Activated naive CD8-positive, alpha-beta T cell (primary cell): Measurements from ENCODE around the gene PGM2L1.
"Not testable (repeated sequence)": the region's sequence is repeated elsewhere in the genome, so short reads cannot be mapped to it uniquely, and the experiment has no call there.

ENCODE experiments used
- H3K27ac Mint-ChIP-seq: one replicate; pipeline ENCODE4 v1.8.0; 2021; ENCODE audit warnings: mixed read lengths
- H3K27me3 Mint-ChIP-seq: one replicate; pipeline ENCODE4 v1.8.0; 2021; ENCODE audit warnings: mixed read lengths
- H3K36me3 Mint-ChIP-seq: one replicate; pipeline ENCODE4 v1.8.0; 2021; ENCODE audit warnings: mixed read lengths
- H3K4me1 Mint-ChIP-seq: one replicate; pipeline ENCODE4 v1.8.0; 2021; ENCODE audit warnings: low read depth, mixed read lengths
- H3K4me3 Mint-ChIP-seq: one replicate; pipeline ENCODE4 v1.8.0; 2021; ENCODE audit warnings: mild to moderate bottlenecking, mixed read lengths
- H3K9me3 Mint-ChIP-seq: one replicate; pipeline ENCODE4 v1.8.0; 2021; ENCODE audit warnings: low read depth, mixed read lengths

PGM2L1 gene

GRCh38 chr11:74417379-74417804 lies 19.2 kb upstream of the PGM2L1 start:
- H3K4me3 Mint-ChIP-seq: peak overlapping the region; percentile 43
- H3K27ac Mint-ChIP-seq: peak overlapping the region; percentile 85
- H3K4me1 Mint-ChIP-seq: peaks cover 27% of the 10 kb centered on the region
- no peaks in the 10 kb centered on the region for H3K36me3 Mint-ChIP-seq
- peaks cover 1% of the 10 kb centered on the region for H3K27me3 Mint-ChIP-seq
- no peaks in the 10 kb centered on the region for H3K9me3 Mint-ChIP-seq

- H3K27me3 Mint-ChIP-seq, H3K9me3 Mint-ChIP-seq, H3K4me3 Mint-ChIP-seq, H3K36me3 Mint-ChIP-seq: not testable (repeated sequence)
- peak overlapping the region; percentile 62 for H3K27ac Mint-ChIP-seq
- H3K4me1 Mint-ChIP-seq: peaks cover 27% of the 10 kb centered on the region
Measured at GRCh38 chr11:74416974-74417373, 18.7 kb upstream of the PGM2L1 start.

- H3K36me3 Mint-ChIP-seq: no peaks in the 10 kb centered on the region
- H3K9me3 Mint-ChIP-seq: no peaks in the 10 kb centered on the region
- H3K27ac Mint-ChIP-seq: no peak overlapping the region
- H3K4me3 Mint-ChIP-seq: no peak overlapping the region
- H3K4me1 Mint-ChIP-seq: peaks cover 15% of the 10 kb centered on the region
- peaks cover 1% of the 10 kb centered on the region for H3K27me3 Mint-ChIP-seq
Measured at GRCh38 chr11:74412733-74413359, 14.6 kb upstream of the PGM2L1 start.

GRCh38 chr11:74412321-74412720 lies 14.1 kb upstream of the PGM2L1 start:
- H3K36me3 Mint-ChIP-seq: no peaks in the 10 kb centered on the region
- H3K4me3 Mint-ChIP-seq: no peak overlapping the region
- peaks cover 1% of the 10 kb centered on the region for H3K27me3 Mint-ChIP-seq
- peaks cover 10% of the 10 kb centered on the region for H3K4me1 Mint-ChIP-seq
- H3K9me3 Mint-ChIP-seq: no peaks in the 10 kb centered on the region
- H3K27ac Mint-ChIP-seq: no peak overlapping the region

- Mint-ChIP-seq H3K27me3 (peaks cover 1% of the 10 kb centered on the region), H3K36me3 (no peaks in the 10 kb centered on the region), H3K27ac (no peak overlapping the region), H3K9me3 (no peaks in the 10 kb centered on the region), H3K4me3 (no peak overlapping the region), H3K4me1 (no peaks in the 10 kb centered on the region)
Measured at GRCh38 chr11:74409633-74410032, 11.4 kb upstream of the PGM2L1 start.

GRCh38 chr11:74403607-74404321 lies 5.5 kb upstream of the PGM2L1 start:
- H3K27me3 Mint-ChIP-seq: no peaks in the 10 kb centered on the region
- no peak overlapping the region for H3K27ac Mint-ChIP-seq
- H3K36me3 Mint-ChIP-seq: no peaks in the 10 kb centered on the region
- no peaks in the 10 kb centered on the region for H3K9me3 Mint-ChIP-seq
- peaks cover 7% of the 10 kb centered on the region for H3K4me1 Mint-ChIP-seq
- no peak overlapping the region for H3K4me3 Mint-ChIP-seq

GRCh38 chr11:74400606-74401005 lies 2.4 kb upstream of the PGM2L1 start:
- Mint-ChIP-seq H3K27me3 (no peaks in the 10 kb centered on the region), H3K9me3 (no peaks in the 10 kb centered on the region), H3K4me1 (peaks cover 17% of the 10 kb centered on the region), H3K4me3 (no peak overlapping the region), H3K27ac (peak overlapping the region; percentile 29), H3K36me3 (no peaks in the 10 kb centered on the region)

- peak overlapping the region; percentile 81 for H3K27ac Mint-ChIP-seq
- H3K4me1 Mint-ChIP-seq: peaks cover 29% of the 10 kb centered on the region
- H3K4me3 Mint-ChIP-seq: peak overlapping the region; percentile 93
- no peaks in the 10 kb centered on the region for H3K27me3 Mint-ChIP-seq
- no peaks in the 10 kb centered on the region for H3K9me3 Mint-ChIP-seq
- no peaks in the 10 kb centered on the region for H3K36me3 Mint-ChIP-seq
Measured at GRCh38 chr11:74397501-74398243, 561 bp downstream of the PGM2L1 start.

GRCh38 chr11:74392256-74392655 lies 6.0 kb downstream of the PGM2L1 start:
- H3K27ac Mint-ChIP-seq: no peak overlapping the region

GRCh38 chr11:74391193-74391592 lies 7.0 kb downstream of the PGM2L1 start:
- Mint-ChIP-seq H3K4me1 (peaks cover 37% of the 10 kb centered on the region), H3K27ac (peak overlapping the region; percentile 71), H3K36me3 (peaks cover 2% of the 10 kb centered on the region), H3K9me3 (no peaks in the 10 kb centered on the region), H3K4me3 (no peak overlapping the region), H3K27me3 (no peaks in the 10 kb centered on the region)

More at GRCh38 chr11:74392256-74392655, 6.0 kb downstream of the PGM2L1 start:
- Mint-ChIP-seq H3K9me3 (no peaks in the 10 kb centered on the region), H3K4me3 (no peak overlapping the region), H3K36me3 (peaks cover 2% of the 10 kb centered on the region), H3K27me3 (no peaks in the 10 kb centered on the region), H3K4me1 (peaks cover 43% of the 10 kb centered on the region)

GRCh38 chr11:74390697-74391096 lies 7.5 kb downstream of the PGM2L1 start:
- H3K27ac Mint-ChIP-seq: peak overlapping the region; percentile 55
- no peaks in the 10 kb centered on the region for H3K9me3 Mint-ChIP-seq
- peaks cover 2% of the 10 kb centered on the region for H3K36me3 Mint-ChIP-seq
- H3K4me1 Mint-ChIP-seq: peaks cover 37% of the 10 kb centered on the region
- H3K4me3 Mint-ChIP-seq: no peak overlapping the region
- no peaks in the 10 kb centered on the region for H3K27me3 Mint-ChIP-seq

GRCh38 chr11:74388678-74389327 lies 9.4 kb downstream of the PGM2L1 start:
- H3K36me3 Mint-ChIP-seq: peaks cover 2% of the 10 kb centered on the region
- no peaks in the 10 kb centered on the region for H3K27me3 Mint-ChIP-seq
- no peaks in the 10 kb centered on the region for H3K9me3 Mint-ChIP-seq
- peak overlapping the region; percentile 92 for H3K27ac Mint-ChIP-seq
- H3K4me1 Mint-ChIP-seq: peaks cover 33% of the 10 kb centered on the region
- peak overlapping the region; percentile 46 for H3K4me3 Mint-ChIP-seq

- Mint-ChIP-seq H3K4me1 (peaks cover 8% of the 10 kb centered on the region), H3K36me3 (peaks cover 2% of the 10 kb centered on the region), H3K4me3 (no peak overlapping the region), H3K9me3 (no peaks in the 10 kb centered on the region), H3K27ac (no peak overlapping the region), H3K27me3 (no peaks in the 10 kb centered on the region)
Measured at GRCh38 chr11:74384641-74385040, 13.6 kb downstream of the PGM2L1 start.

GRCh38 chr11:74380746-74381439 lies 17.3 kb downstream of the PGM2L1 start:
- Mint-ChIP-seq H3K4me1 (no peaks in the 10 kb centered on the region), H3K36me3 (peaks cover 2% of the 10 kb centered on the region), H3K27me3 (no peaks in the 10 kb centered on the region), H3K9me3 (no peaks in the 10 kb centered on the region), H3K27ac (no peak overlapping the region), H3K4me3 (no peak overlapping the region)
